Non-pigmented ciliary epithelial cell (primary cell): ENCODE results near the gene STK17A.
"Not testable (repeated sequence)": the region's sequence is repeated elsewhere in the genome, so short reads cannot be mapped to it uniquely, and the experiment has no call there.

Experiments
- DNase-seq: peaks from one replicate; pipeline ENCODE4 v3.0.0-alpha.2; 2010; ENCODE audit warnings: low read depth

The STK17A gene

GRCh38 chr7:43600056-43600455 lies 17.1 kb downstream of the STK17A start:
- no peak for DNase-seq

GRCh38 chr7:43602256-43602655 lies 19.3 kb downstream of the STK17A start:
- DNase-seq, result no peak

GRCh38 chr7:43604251-43604650 lies 21.3 kb downstream of the STK17A start:
- no peak for DNase-seq

- DNase-seq, result no peak
Measured at GRCh38 chr7:43609097-43609496, 26.2 kb downstream of the STK17A start.

GRCh38 chr7:43612128-43612527 lies 29.2 kb downstream of the STK17A start:
- no peak for DNase-seq

- DNase-seq, result no peak
Measured at GRCh38 chr7:43612599-43613589, 30.0 kb downstream of the STK17A start.

- no peak for DNase-seq
Measured at GRCh38 chr7:43615558-43616145, 32.7 kb downstream of the STK17A start.

- no peak for DNase-seq
Measured at GRCh38 chr7:43616977-43617376, 34.1 kb downstream of the STK17A start.

- no peak for DNase-seq
Measured at GRCh38 chr7:43618073-43618472, 35.2 kb downstream of the STK17A start.

GRCh38 chr7:43619213-43620012 lies 36.5 kb downstream of the STK17A start:
- DNase-seq, result no peak

GRCh38 chr7:43621729-43622448 lies 39.0 kb downstream of the STK17A start:
- no peak for DNase-seq

GRCh38 chr7:43624156-43624555 lies 41.2 kb downstream of the STK17A start:
- DNase-seq, result no peak

- DNase-seq, result no peak
Measured at GRCh38 chr7:43625453-43625852, 42.5 kb downstream of the STK17A start.

- no peak for DNase-seq
Measured at GRCh38 chr7:43625980-43626379, 43.1 kb downstream of the STK17A start.

- no peak for DNase-seq
Measured at GRCh38 chr7:43626695-43627094, 43.8 kb downstream of the STK17A start.

- not testable (repeated sequence) for DNase-seq
Measured at GRCh38 chr7:43627798-43628197, 44.9 kb downstream of the STK17A start.

- DNase-seq, result no peak
Measured at GRCh38 chr7:43628431-43628830, 45.5 kb downstream of the STK17A start.

GRCh38 chr7:43629857-43630256 lies 46.9 kb downstream of the STK17A start:
- DNase-seq, result no peak

GRCh38 chr7:43630482-43630881 lies 47.6 kb downstream of the STK17A start:
- DNase-seq, result no peak

GRCh38 chr7:43631559-43631958 lies 48.7 kb downstream of the STK17A start:
- DNase-seq, result no peak

- DNase-seq, result no peak
Measured at GRCh38 chr7:43632746-43633145, 49.8 kb downstream of the STK17A start.

GRCh38 chr7:43634384-43634783 lies 51.5 kb downstream of the STK17A start:
- no peak for DNase-seq
